Lower lobe of right lung (tissue), 2 donors: Measurements from ENCODE around the gene SART3. TPM values are rescaled to one million over a fixed set of nuclear protein-coding genes. Genes with fewer than 3 reads are reported as not detected.

Experiments used
- ATAC-seq, 2 donors: fragments of 200-7000 bp; cut with Tn5 transposase; one replicate each; pipeline ENCODE4 v1.9.1; 2020 to 2022; ENCODE audit warnings: mild to moderate bottlenecking in 2 of 2, moderate library complexity in 2 of 2
- DNase-seq: peaks from one replicate; pipeline ENCODE4 v3.0.0-alpha.2; 2020
- H3K27ac ChIP-seq: fragments of 200-600 bp; one replicate; pipeline ENCODE4 v1.8.0; 2022
- H3K27me3 ChIP-seq: fragments of 200-600 bp; one replicate; pipeline ENCODE4 v1.8.0; 2022; ENCODE audit warnings: low read depth
- H3K36me3 ChIP-seq: fragments of 200-600 bp; one replicate; pipeline ENCODE4 v1.8.0; 2022; ENCODE audit warnings: mild to moderate bottlenecking
- H3K4me1 ChIP-seq: fragments of 200-600 bp; one replicate; pipeline ENCODE4 v1.8.0; 2022
- H3K4me3 ChIP-seq: fragments of 200-600 bp; one replicate; pipeline ENCODE4 v1.8.0; 2022; ENCODE audit warnings: mild to moderate bottlenecking
- H3K9me3 ChIP-seq: fragments of 200-600 bp; one replicate; pipeline ENCODE4 v1.8.0; 2022
- CTCF ChIP-seq: fragments of 200-600 bp; IDR thresholded peaks from one replicate; pipeline ENCODE4 v1.8.0; 2022; ENCODE audit warnings: antibody characterized with exemption, mild to moderate bottlenecking
- intact Hi-C: fragments of 100-400 bp; cut with DNase I; formaldehyde crosslinking; loops from one replicate; pipeline ENCODE4 v1.11.0; 2022
- total RNA-seq: library from RNA; stranded (reverse); fragmentation: NEBNext Ultra II Directional; extraction: Animal tissue kit (Norgen Biotek cat#: 25700); gene quantifications from one replicate; pipeline ENCODE4 v1.2.1, GENCODE V29; 2021
- donor health status: DM: no; HTN: yes; CAD: no; lungs with severe emphysema.

SART3 gene
- total RNA-seq, 1 donor from 2014 or later = 42.8 TPM

DNA sequence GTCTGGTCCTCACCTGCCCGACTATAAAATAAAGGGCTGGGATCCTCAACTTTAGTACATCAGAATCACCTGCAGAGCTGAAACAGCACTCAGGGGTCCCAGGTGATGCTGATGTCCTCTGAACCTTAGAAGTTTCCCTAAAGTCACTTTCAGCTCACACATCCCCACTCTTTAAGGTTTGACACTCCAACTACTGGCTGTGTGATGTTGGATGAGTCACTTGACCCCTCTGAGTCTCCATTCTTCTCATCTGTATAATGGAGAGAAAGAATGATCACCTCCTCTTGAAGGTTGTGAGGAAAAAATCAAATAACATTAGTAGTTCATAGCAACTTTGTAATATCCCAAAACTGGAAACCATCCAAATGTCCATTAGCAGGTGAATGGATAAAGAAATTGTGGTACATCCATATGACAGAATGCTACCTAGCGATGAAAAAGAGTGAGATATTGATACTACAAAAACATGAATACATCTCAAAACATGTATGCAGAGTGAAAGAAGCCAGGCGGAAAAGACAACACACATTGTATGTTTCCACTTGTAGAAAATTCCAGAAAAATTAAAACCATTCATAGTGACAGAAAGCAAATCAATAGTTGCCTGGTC is 23.6 kb upstream of the SART3 start:
- no peaks in the 10 kb centered on the region for H3K27me3 ChIP-seq
- DNase-seq (no peak), ATAC-seq (no peak)
- H3K9me3 ChIP-seq = no peaks in the 10 kb centered on the region
- TF ChIP-seq CTCF = no peak
- intact Hi-C loops = no loop called here
- no peak overlapping the region for H3K4me3 ChIP-seq
- H3K36me3 ChIP-seq = no peaks in the 10 kb centered on the region
- H3K27ac ChIP-seq = no peak overlapping the region
- peaks cover 6% of the 10 kb centered on the region for H3K4me1 ChIP-seq

DNA sequence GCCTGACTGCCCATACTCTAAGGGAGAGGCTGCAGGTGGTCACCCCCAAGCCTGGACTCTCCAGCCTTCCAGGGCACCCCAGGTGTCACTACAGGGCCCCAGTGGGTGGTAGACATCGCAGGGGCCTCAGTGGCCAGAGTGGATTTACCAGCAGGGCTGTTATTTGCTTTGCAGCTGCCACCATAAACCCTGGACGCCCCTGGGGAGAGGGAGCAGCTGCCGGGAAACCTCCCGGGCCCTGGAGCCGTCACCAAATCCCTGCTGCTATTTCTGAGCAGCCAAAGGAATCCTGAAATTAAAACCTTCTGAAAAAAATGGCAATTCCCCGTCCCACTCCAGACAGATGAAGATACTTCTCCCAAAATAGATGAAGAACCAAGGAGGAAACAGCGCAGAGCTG is 23.0 kb upstream of the SART3 start:
- intact Hi-C loops = no loop called here
- Histone ChIP-seq H3K27ac (no peak overlapping the region), H3K4me3 (no peak overlapping the region), H3K27me3 (no peaks in the 10 kb centered on the region), H3K4me1 (peaks cover 6% of the 10 kb centered on the region), H3K36me3 (no peaks in the 10 kb centered on the region), H3K9me3 (no peaks in the 10 kb centered on the region)
- TF ChIP-seq CTCF = no peak
- DNase-seq (no peak), ATAC-seq (peak in 1 of 2 donors; percentile 17)

- TF ChIP-seq CTCF = no peak
- no peak for DNase-seq
- no peak for ATAC-seq
- intact Hi-C loops = no loop called here
- H3K27ac ChIP-seq = no peak overlapping the region
- no peaks in the 10 kb centered on the region for H3K36me3 ChIP-seq
- H3K27me3 ChIP-seq = no peaks in the 10 kb centered on the region
- no peak overlapping the region for H3K4me3 ChIP-seq
- peaks cover 6% of the 10 kb centered on the region for H3K4me1 ChIP-seq
- no peaks in the 10 kb centered on the region for H3K9me3 ChIP-seq
These were observed 22.2 kb upstream of the SART3 start for GRCh38 chr12:108582978-108583770.

GRCh38 chr12:108582509-108582908 is 21.5 kb upstream of the SART3 start:
- intact Hi-C loops = no loop called here
- H3K27ac ChIP-seq = no peak overlapping the region
- H3K9me3 ChIP-seq = no peaks in the 10 kb centered on the region
- no peaks in the 10 kb centered on the region for H3K36me3 ChIP-seq
- H3K4me1 ChIP-seq = peaks cover 6% of the 10 kb centered on the region
- no peak for DNase-seq
- no peak for TF ChIP-seq CTCF
- ATAC-seq = no peak
- H3K4me3 ChIP-seq = no peak overlapping the region
- no peaks in the 10 kb centered on the region for H3K27me3 ChIP-seq

GRCh38 chr12:108581311-108582227 is 20.6 kb upstream of the SART3 start:
- peaks cover 6% of the 10 kb centered on the region for H3K4me1 ChIP-seq
- peak in 1 of 2 donors; percentile 19 for ATAC-seq
- TF ChIP-seq CTCF = no peak
- no peaks in the 10 kb centered on the region for H3K9me3 ChIP-seq
- intact Hi-C loops = no loop called here
- DNase-seq = no peak
- H3K4me3 ChIP-seq = no peak overlapping the region
- no peaks in the 10 kb centered on the region for H3K27me3 ChIP-seq
- no peaks in the 10 kb centered on the region for H3K36me3 ChIP-seq
- peak overlapping the region; percentile 60 for H3K27ac ChIP-seq
